Measurements from ENCODE around the gene NOL12. TPM values are rescaled to one million over a fixed set of nuclear protein-coding genes. Genes with fewer than 3 reads are reported as not detected.
"Not testable (repeated sequence)": the region's sequence is repeated elsewhere in the genome, so short reads cannot be mapped to it uniquely, and the experiment has no call there.

Gene NOL12
- total RNA-seq, 1 donor from 2014 or later, result 67.9 TPM

- intact Hi-C loops (cut with micrococcal nuclease), result no loop called here
- peak overlapping the region; percentile 34 for H3K27ac Mint-ChIP-seq
- no peaks in the 10 kb centered on the region for H3K9me3 Mint-ChIP-seq
- H3K4me1 Mint-ChIP-seq, result peaks cover 14% of the 10 kb centered on the region
- no peaks in the 10 kb centered on the region for H3K27me3 Mint-ChIP-seq
- peaks cover 43% of the 10 kb centered on the region for H3K36me3 Mint-ChIP-seq (ENCODE audit: low read depth)
- no peak overlapping the region for H3K4me3 Mint-ChIP-seq
- no peak for DNase-seq
Observed at GRCh38 chr22:37654563-37655251, 31.4 kb upstream of the NOL12 start.

- no peaks in the 10 kb centered on the region for H3K27me3 Mint-ChIP-seq
- peaks cover 19% of the 10 kb centered on the region for H3K4me1 Mint-ChIP-seq
- intact Hi-C loops (cut with micrococcal nuclease), result no loop called here
- no peak overlapping the region for H3K4me3 Mint-ChIP-seq
- DNase-seq, result no peak
- peaks cover 41% of the 10 kb centered on the region for H3K36me3 Mint-ChIP-seq (ENCODE audit: low read depth)
- no peak overlapping the region for H3K27ac Mint-ChIP-seq
- H3K9me3 Mint-ChIP-seq, result no peaks in the 10 kb centered on the region
Observed at GRCh38 chr22:37655252-37655563, 30.9 kb upstream of the NOL12 start.

GRCh38 chr22:37656583-37656982 is 29.6 kb upstream of the NOL12 start:
- intact Hi-C loops (cut with micrococcal nuclease); DNase-seq; H3K27me3 Mint-ChIP-seq; H3K4me3 Mint-ChIP-seq; H3K9me3 Mint-ChIP-seq: not testable (repeated sequence)
- peak overlapping the region; percentile 76 for H3K27ac Mint-ChIP-seq
- H3K36me3 Mint-ChIP-seq (ENCODE audit: low read depth), result peaks cover 39% of the 10 kb centered on the region
- peaks cover 29% of the 10 kb centered on the region for H3K4me1 Mint-ChIP-seq

- Mint-ChIP-seq H3K9me3 (no peaks in the 10 kb centered on the region), H3K27me3 (no peaks in the 10 kb centered on the region), H3K4me3 (peak overlapping the region; percentile 85), H3K36me3 (ENCODE audit: low read depth) (peaks cover 36% of the 10 kb centered on the region), H3K27ac (peak overlapping the region; percentile 91), H3K4me1 (peaks cover 35% of the 10 kb centered on the region)
- DNase-seq, result peak; percentile 71
- intact Hi-C loops (cut with micrococcal nuclease), result loop anchor here (1.0 to 2.0 kb wide), 3 partner anchors 15 to 49 kb away; partner anchors contain the start of genes GGA1 and LGALS1
Observed at GRCh38 chr22:37657590-37658132, 28.5 kb upstream of the NOL12 start.

GRCh38 chr22:37658133-37659065 is 27.7 kb upstream of the NOL12 start, which contains the start of gene PDXP:
Gene PDXP, plus strand, starts transcription at chr22:37658723. Its CDS starts 60 bp downstream, at chr22:37658783.
- Mint-ChIP-seq H3K36me3 (ENCODE audit: low read depth) (peaks cover 28% of the 10 kb centered on the region), H3K27me3 (no peaks in the 10 kb centered on the region)

GRCh38 chr22:37659066-37659896 is 26.9 kb upstream of the NOL12 start:
- no peaks in the 10 kb centered on the region for H3K9me3 Mint-ChIP-seq
- peak overlapping the region; percentile 67 for H3K27ac Mint-ChIP-seq
- DNase-seq, result peak; percentile 80
- peaks cover 23% of the 10 kb centered on the region for H3K36me3 Mint-ChIP-seq (ENCODE audit: low read depth)
- H3K4me1 Mint-ChIP-seq, result peaks cover 35% of the 10 kb centered on the region
- intact Hi-C loops (cut with micrococcal nuclease), result loop anchor here (2.0 kb wide), 1 partner anchor 16 kb away; no protein-coding TSS in a partner anchor
- peak overlapping the region; percentile 94 for H3K4me3 Mint-ChIP-seq
- no peaks in the 10 kb centered on the region for H3K27me3 Mint-ChIP-seq

More at GRCh38 chr22:37658133-37659065, 27.7 kb upstream of the NOL12 start, which contains the start of gene PDXP:
- peaks cover 35% of the 10 kb centered on the region for H3K4me1 Mint-ChIP-seq
- H3K27ac Mint-ChIP-seq, result peak within 1 kb of the TSS; percentile 91
- peak; percentile 100 for DNase-seq
- intact Hi-C loops (cut with micrococcal nuclease), result loop anchor here (1.0 to 2.0 kb wide), 3 partner anchors 16 to 50 kb away; partner anchors contain the start of genes GGA1 and LGALS1
- H3K4me3 Mint-ChIP-seq, result peak within 1 kb of the TSS; percentile 94
- no peaks in the 10 kb centered on the region for H3K9me3 Mint-ChIP-seq

GRCh38 chr22:37659897-37660708 is 26.0 kb upstream of the NOL12 start:
- Mint-ChIP-seq H3K4me3 (peak overlapping the region; percentile 94), H3K36me3 (ENCODE audit: low read depth) (peaks cover 18% of the 10 kb centered on the region), H3K4me1 (peaks cover 35% of the 10 kb centered on the region), H3K9me3 (no peaks in the 10 kb centered on the region), H3K27me3 (no peaks in the 10 kb centered on the region), H3K27ac (peak overlapping the region; percentile 67)
- intact Hi-C loops (cut with micrococcal nuclease), result loop anchor here (2.0 kb wide), 1 partner anchor 17 kb away; no protein-coding TSS in a partner anchor
- DNase-seq, result no peak

- no peak for DNase-seq
- Mint-ChIP-seq H3K4me1 (peaks cover 35% of the 10 kb centered on the region), H3K27ac (no peak overlapping the region), H3K36me3 (ENCODE audit: low read depth) (peaks cover 18% of the 10 kb centered on the region), H3K27me3 (no peaks in the 10 kb centered on the region), H3K9me3 (no peaks in the 10 kb centered on the region), H3K4me3 (peak overlapping the region; percentile 94)
- intact Hi-C loops (cut with micrococcal nuclease), result no loop called here
Observed at GRCh38 chr22:37660709-37661045, 25.5 kb upstream of the NOL12 start.

GRCh38 chr22:37661160-37661924 is 24.8 kb upstream of the NOL12 start:
- Mint-ChIP-seq H3K4me3 (peak overlapping the region; percentile 94), H3K27ac (no peak overlapping the region), H3K27me3 (no peaks in the 10 kb centered on the region), H3K4me1 (peaks cover 34% of the 10 kb centered on the region), H3K36me3 (ENCODE audit: low read depth) (peaks cover 19% of the 10 kb centered on the region), H3K9me3 (no peaks in the 10 kb centered on the region)
- peak; percentile 72 for DNase-seq
- intact Hi-C loops (cut with micrococcal nuclease), result no loop called here

GRCh38 chr22:37662039-37662438 is 24.1 kb upstream of the NOL12 start:
- intact Hi-C loops (cut with micrococcal nuclease), result no loop called here
- Mint-ChIP-seq H3K36me3 (ENCODE audit: low read depth) (peaks cover 23% of the 10 kb centered on the region), H3K4me3 (peak overlapping the region; percentile 12), H3K27ac (peak overlapping the region; percentile 40), H3K9me3 (no peaks in the 10 kb centered on the region), H3K27me3 (no peaks in the 10 kb centered on the region), H3K4me1 (peaks cover 32% of the 10 kb centered on the region)
- DNase-seq, result no peak

- peaks cover 23% of the 10 kb centered on the region for H3K36me3 Mint-ChIP-seq (ENCODE audit: low read depth)
- no peaks in the 10 kb centered on the region for H3K9me3 Mint-ChIP-seq
- peaks cover 26% of the 10 kb centered on the region for H3K4me1 Mint-ChIP-seq
- no peaks in the 10 kb centered on the region for H3K27me3 Mint-ChIP-seq
- DNase-seq, result no peak
- no peak overlapping the region for H3K27ac Mint-ChIP-seq
- intact Hi-C loops (cut with micrococcal nuclease), result no loop called here
- H3K4me3 Mint-ChIP-seq, result no peak overlapping the region
Observed at GRCh38 chr22:37663521-37664140, 22.5 kb upstream of the NOL12 start.

Measured in activated CD4-positive, alpha-beta T cell treated with anti-CD3 and anti-CD28 coated beads, Interleukin-2, amount 10 ng/mL, durations not matched to agents 24 days and 14 days (primary cell).